Neural crest cell (in vitro differentiated cells): ENCODE data around the gene CNP. TPM values are rescaled to one million over a fixed set of nuclear protein-coding genes. Genes with fewer than 3 reads are reported as not detected.

Source experiments
- DNase-seq: peaks from one replicate; pipeline ENCODE4 v3.0.0; 2021; ENCODE audit warnings: low read depth, mixed read lengths, low spot score
- H3K27ac Mint-ChIP-seq: one replicate; pipeline ENCODE4 v1.8.0; 2021; ENCODE audit warnings: mild to moderate bottlenecking, mixed read lengths; ENCODE audit not compliant: unreplicated experiment
- H3K27me3 Mint-ChIP-seq: 2 replicates; pipeline ENCODE4 v1.8.0; 2021; ENCODE audit warnings: low read depth, mild to moderate bottlenecking, mixed read lengths
- H3K36me3 Mint-ChIP-seq: 2 replicates; pipeline ENCODE4 v1.8.0; 2021; ENCODE audit warnings: low read depth, mild to moderate bottlenecking, mixed read lengths
- H3K4me1 Mint-ChIP-seq: 2 replicates; pipeline ENCODE4 v1.8.0; 2021; ENCODE audit warnings: mixed read lengths
- H3K4me3 Mint-ChIP-seq: one replicate; pipeline ENCODE4 v1.8.0; 2021; ENCODE audit warnings: mild to moderate bottlenecking, mixed read lengths
- H3K9me3 Mint-ChIP-seq: 2 replicates; pipeline ENCODE4 v1.8.0; 2021; ENCODE audit warnings: mixed read lengths
- total RNA-seq: library from RNA; stranded (reverse); gene quantifications from 2 replicates; pipeline ENCODE4 v1.2.1, GENCODE V29; 2021
- TF ChIP-seq, protein P1 (sequence below): fragments of 200-600 bp; sonication (generic); conservative IDR thresholded peaks from 2 replicates; pipeline ENCODE4 v1.5.0; 2021; ENCODE audit warnings: antibody characterized with exemption, mild to moderate bottlenecking

The CNP gene
- total RNA-seq, 1 donor from 2014 or later, result 213 TPM

DNA sequence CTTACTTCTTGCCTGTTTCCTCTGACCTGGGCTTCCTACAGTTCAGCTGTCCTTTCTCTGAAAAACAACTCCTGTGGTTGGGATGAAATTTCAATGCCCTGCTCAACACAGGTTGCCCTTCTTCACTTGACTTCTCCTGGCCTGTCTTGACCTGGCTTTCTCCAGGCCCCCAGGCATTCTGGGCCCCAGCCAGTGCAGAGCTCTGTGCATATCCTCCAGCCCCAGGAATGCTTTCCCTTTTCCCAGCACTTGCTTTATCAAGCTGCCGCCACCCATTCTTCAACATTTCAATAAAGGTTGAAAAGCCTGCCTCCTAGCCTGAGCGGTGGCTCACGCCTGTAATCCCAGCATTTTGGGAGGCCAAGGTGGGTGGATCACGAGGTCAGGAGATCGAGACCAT lies 25.4 kb upstream of the CNP start:
- Mint-ChIP-seq H3K9me3 (no peaks in the 10 kb centered on the region), H3K27me3 (no peaks in the 10 kb centered on the region), H3K36me3 (no peaks in the 10 kb centered on the region), H3K4me3 (no peak overlapping the region), H3K27ac (peak overlapping the region; percentile 21), H3K4me1 (peaks cover 5% of the 10 kb centered on the region)
- no peak for DNase-seq
- TF ChIP-seq, protein P1, sequence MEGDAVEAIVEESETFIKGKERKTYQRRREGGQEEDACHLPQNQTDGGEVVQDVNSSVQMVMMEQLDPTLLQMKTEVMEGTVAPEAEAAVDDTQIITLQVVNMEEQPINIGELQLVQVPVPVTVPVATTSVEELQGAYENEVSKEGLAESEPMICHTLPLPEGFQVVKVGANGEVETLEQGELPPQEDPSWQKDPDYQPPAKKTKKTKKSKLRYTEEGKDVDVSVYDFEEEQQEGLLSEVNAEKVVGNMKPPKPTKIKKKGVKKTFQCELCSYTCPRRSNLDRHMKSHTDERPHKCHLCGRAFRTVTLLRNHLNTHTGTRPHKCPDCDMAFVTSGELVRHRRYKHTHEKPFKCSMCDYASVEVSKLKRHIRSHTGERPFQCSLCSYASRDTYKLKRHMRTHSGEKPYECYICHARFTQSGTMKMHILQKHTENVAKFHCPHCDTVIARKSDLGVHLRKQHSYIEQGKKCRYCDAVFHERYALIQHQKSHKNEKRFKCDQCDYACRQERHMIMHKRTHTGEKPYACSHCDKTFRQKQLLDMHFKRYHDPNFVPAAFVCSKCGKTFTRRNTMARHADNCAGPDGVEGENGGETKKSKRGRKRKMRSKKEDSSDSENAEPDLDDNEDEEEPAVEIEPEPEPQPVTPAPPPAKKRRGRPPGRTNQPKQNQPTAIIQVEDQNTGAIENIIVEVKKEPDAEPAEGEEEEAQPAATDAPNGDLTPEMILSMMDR, result no peak

DNA sequence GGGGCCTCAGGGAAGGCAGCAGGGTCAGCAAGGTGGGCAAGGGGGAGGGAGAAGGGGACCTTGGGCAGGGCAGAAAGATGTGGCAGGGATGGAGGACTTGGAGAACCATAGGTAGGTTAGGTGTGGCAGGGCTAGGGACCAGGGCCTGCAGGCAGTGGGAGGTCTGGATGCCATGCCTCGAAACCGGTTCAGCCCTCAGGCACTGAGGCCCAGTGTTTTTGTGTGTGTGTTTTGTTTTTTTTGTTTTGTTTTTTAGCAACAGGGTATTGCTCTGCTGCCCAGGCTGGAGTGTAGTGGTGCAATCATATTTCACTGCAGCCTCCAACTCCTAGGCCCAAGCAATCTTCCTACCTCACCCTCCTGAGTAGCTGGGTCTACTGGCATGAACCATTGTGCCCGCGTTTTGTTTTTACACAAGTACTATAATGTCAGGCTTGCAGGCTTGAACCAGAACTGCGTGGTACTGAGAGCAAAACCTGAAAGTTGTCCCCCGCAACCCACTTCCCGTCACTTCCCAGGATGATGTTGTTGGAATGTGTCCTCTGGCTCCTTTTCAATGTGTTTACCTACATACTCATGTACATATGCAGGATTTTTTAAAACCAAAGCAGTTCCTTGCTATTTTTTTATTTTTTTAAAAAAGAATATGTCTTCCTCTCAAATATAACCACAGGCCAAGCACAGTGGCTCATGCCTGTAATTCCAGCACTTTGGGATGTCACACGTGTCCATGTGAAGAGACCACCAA lies 23.8 kb upstream of the CNP start:
- Mint-ChIP-seq H3K4me1 (peaks cover 5% of the 10 kb centered on the region), H3K36me3 (no peaks in the 10 kb centered on the region), H3K27me3 (no peaks in the 10 kb centered on the region), H3K27ac (no peak overlapping the region), H3K4me3 (no peak overlapping the region), H3K9me3 (no peaks in the 10 kb centered on the region)
- TF ChIP-seq, protein P1, result no peak
- DNase-seq, result no peak

DNA sequence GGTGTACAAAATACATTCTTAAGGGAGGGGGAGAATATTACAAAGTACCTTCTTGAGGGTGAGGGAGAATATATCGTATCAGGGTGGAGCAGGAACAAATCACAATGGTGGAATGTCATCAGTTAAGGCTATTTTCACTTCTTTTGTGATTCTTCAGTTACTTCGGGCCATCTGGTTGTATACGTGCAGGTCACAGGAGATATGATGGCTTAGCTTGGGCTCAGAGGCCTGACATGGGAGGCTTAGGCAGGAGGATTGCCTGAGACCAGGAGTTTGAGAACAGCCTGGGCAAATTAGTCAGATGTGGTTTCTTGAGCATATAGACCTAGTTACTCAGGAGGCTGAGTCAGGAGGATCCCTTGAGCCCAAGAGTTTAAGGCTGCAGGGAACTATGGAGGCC lies 23.1 kb upstream of the CNP start:
- H3K4me1 Mint-ChIP-seq, result peaks cover 5% of the 10 kb centered on the region
- no peak for DNase-seq
- no peaks in the 10 kb centered on the region for H3K36me3 Mint-ChIP-seq
- no peak overlapping the region for H3K4me3 Mint-ChIP-seq
- no peaks in the 10 kb centered on the region for H3K27me3 Mint-ChIP-seq
- H3K9me3 Mint-ChIP-seq, result no peaks in the 10 kb centered on the region
- no peak overlapping the region for H3K27ac Mint-ChIP-seq
- TF ChIP-seq, protein P1, result no peak

DNA sequence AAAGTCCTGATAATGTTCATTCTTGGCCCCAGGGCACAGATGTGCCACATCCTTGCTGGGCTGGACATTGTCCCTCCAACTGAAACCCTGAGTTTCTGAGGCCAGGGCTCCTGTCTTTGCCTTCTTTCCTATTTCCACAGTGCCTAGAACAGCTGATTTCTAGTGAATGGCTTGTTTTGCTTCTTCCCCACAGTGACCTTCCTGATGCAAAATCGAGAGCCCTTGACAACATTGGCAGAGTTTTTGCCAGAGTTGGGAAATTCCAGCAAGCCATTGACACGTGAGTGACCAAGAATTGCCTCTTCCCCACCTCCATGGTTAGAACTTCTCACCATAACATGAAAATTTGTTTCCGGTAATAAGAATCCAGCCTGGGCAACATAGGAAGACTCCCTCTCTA lies 21.7 kb upstream of the CNP start:
- H3K9me3 Mint-ChIP-seq, result no peaks in the 10 kb centered on the region
- peaks cover 5% of the 10 kb centered on the region for H3K4me1 Mint-ChIP-seq
- H3K36me3 Mint-ChIP-seq, result no peaks in the 10 kb centered on the region
- H3K27me3 Mint-ChIP-seq, result no peaks in the 10 kb centered on the region
- no peak overlapping the region for H3K4me3 Mint-ChIP-seq
- DNase-seq, result no peak
- no peak overlapping the region for H3K27ac Mint-ChIP-seq
- TF ChIP-seq, protein P1, result no peak

DNA sequence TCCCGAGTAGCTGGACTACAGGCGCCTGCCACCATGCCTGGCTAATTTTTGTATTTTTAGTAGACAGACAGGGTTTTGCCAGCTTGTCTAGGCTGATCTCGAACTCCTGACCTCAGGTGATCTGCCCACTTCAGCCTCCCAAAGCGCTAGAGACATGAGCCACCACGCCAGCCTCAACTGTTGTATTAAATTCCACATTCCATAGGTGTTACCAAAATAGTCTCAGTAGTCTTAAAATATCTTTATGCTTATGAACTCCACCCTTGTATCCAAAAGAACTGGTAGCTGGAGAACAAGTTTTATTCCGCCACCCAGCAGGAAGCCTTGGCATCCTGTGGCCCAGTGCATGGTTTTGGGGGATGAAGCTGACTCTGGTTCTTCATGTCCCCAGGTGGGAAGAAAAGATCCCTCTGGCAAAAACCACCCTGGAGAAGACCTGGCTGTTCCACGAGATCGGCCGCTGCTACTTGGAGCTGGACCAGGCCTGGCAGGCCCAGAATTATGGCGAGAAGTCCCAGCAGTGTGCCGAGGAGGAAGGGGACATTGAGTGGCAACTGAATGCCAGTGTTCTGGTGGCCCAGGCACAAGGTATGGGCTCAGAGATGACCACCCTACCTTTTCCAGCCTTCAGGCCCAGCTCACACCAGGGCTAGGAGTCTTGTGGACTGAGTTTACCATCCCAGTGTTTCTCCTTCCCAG lies 17.7 kb upstream of the CNP start:
- H3K27ac Mint-ChIP-seq, result no peak overlapping the region
- H3K4me3 Mint-ChIP-seq, result no peak overlapping the region
- H3K9me3 Mint-ChIP-seq, result no peaks in the 10 kb centered on the region
- H3K27me3 Mint-ChIP-seq, result no peaks in the 10 kb centered on the region
- H3K36me3 Mint-ChIP-seq, result no peaks in the 10 kb centered on the region
- no peaks in the 10 kb centered on the region for H3K4me1 Mint-ChIP-seq
- TF ChIP-seq, protein P1, result no peak
- DNase-seq, result no peak
